GM18873 (cell line): ENCODE data around the gene EXOC3L2.
"Not testable (repeated sequence)": the region's sequence is repeated elsewhere in the genome, so short reads cannot be mapped to it uniquely, and the experiment has no call there.

Experiments
- ATAC-seq: cut with Tn5 transposase; IDR thresholded peaks from one replicate; pipeline ENCODE4 v1.9.1; 2021; ENCODE audit warnings: mild to moderate bottlenecking, moderate library complexity, moderate number of reproducible peaks; ENCODE audit not compliant: unreplicated experiment, low FRiP score

The EXOC3L2 gene

GRCh38 chr19:45258862-45259261 is 13.7 kb upstream of the EXOC3L2 start:
- no peak for ATAC-seq

- ATAC-seq: no peak
These were observed 11.6 kb upstream of the EXOC3L2 start for GRCh38 chr19:45256836-45257235.

- no peak for ATAC-seq
These were observed 10.5 kb upstream of the EXOC3L2 start for GRCh38 chr19:45255611-45256157.

GRCh38 chr19:45254044-45254531 is 8.9 kb upstream of the EXOC3L2 start:
- ATAC-seq: no peak

GRCh38 chr19:45253396-45254027 is 8.3 kb upstream of the EXOC3L2 start:
- no peak for ATAC-seq

- ATAC-seq: no peak
These were observed 6.5 kb upstream of the EXOC3L2 start for GRCh38 chr19:45251452-45252354.

GRCh38 chr19:45250832-45251451 is 5.7 kb upstream of the EXOC3L2 start, which contains the start of gene MARK4:
TSS of gene MARK4 (plus strand) at chr19:45251271. CDS start at chr19:45251589, 318 bp downstream.
- no peak for ATAC-seq

- ATAC-seq: no peak
These were observed 5.1 kb upstream of the EXOC3L2 start for GRCh38 chr19:45250216-45250831.

GRCh38 chr19:45249261-45250033 is 4.2 kb upstream of the EXOC3L2 start:
- ATAC-seq: no peak

- ATAC-seq: no peak
These were observed 1.9 kb upstream of the EXOC3L2 start for GRCh38 chr19:45247136-45247535.

- ATAC-seq: no peak
These were observed 619 bp upstream of the EXOC3L2 start for GRCh38 chr19:45245826-45246225.

GRCh38 chr19:45244133-45244794 is 943 bp downstream of the EXOC3L2 start:
- ATAC-seq: no peak

GRCh38 chr19:45243144-45243732 is 2.0 kb downstream of the EXOC3L2 start:
- ATAC-seq: no peak

GRCh38 chr19:45238556-45238955 is 6.7 kb downstream of the EXOC3L2 start:
- no peak for ATAC-seq

GRCh38 chr19:45235485-45235884 is 9.7 kb downstream of the EXOC3L2 start:
- no peak for ATAC-seq

GRCh38 chr19:45234089-45234869 is 10.9 kb downstream of the EXOC3L2 start:
- no peak for ATAC-seq

GRCh38 chr19:45231891-45232290 is 13.3 kb downstream of the EXOC3L2 start:
- no peak for ATAC-seq

GRCh38 chr19:45229056-45229455 is 16.2 kb downstream of the EXOC3L2 start:
- ATAC-seq: not testable (repeated sequence)
